ENCODE measurements around the gene MYL12B. TPM values are rescaled to one million over a fixed set of nuclear protein-coding genes. Genes with fewer than 3 reads are reported as not detected.

Gene MYL12B
- total RNA-seq, 2 donors from 2014 or later = 415 to 575 TPM

DNA sequence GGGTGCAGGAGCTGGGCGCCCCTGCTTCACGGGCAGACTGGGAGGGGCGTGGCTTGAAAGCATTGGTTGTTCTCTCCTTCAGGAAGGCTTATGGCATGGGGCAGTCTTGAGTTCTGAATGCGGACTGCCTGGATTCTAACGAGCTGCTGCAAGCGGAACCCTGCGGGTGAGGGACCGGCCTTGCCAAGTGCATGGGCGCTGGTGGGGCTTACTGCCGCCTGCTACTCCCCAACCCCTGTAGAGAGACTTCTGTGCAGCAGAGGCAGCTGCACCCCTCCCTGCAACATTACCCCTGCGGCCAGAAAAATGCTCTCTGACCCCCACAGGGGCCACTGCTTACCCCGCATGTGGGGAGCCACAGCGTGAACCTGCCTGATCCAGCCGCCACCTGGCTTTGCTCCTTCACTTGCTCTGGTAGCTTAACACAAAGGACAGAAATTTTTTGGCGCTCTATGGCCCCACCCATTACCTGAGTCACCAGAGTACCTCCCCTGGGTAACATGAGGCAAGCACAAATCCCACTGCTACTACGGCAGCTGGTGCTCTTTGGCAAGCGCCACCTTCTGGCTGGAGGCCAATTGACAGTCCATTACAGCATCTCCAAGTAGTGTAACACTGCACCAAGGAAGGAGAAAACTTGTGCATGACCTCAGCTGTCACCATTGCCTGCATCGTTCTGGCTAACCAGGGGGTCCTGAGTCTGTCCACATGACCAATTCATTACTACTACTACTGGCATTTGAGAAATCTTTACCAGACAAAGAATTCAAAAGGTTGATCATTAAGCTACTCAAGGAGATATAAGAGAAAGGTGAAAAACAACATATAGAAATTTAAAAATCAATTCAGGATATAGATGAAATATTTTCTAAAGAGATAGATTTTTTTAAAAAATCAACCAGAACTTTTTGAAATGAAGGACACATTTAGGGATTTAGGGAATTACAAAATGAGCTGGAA lies 35.4 kb downstream of the MYL12B start:
- Histone ChIP-seq H3K27me3 (no peaks in the 10 kb centered on the region), H3K4me3 (peak overlapping the region; percentile 51), H3K4me1 (no peaks in the 10 kb centered on the region), H3K27ac (no peak overlapping the region), H3K36me3 (no peaks in the 10 kb centered on the region), H3K9me3 (no peaks in the 10 kb centered on the region), H3K9ac (ENCODE audit: low read depth in 2 of 2, low read length in 2 of 2) (peak overlapping the region; percentile 63 to 91)
- intact Hi-C loops (cut with DNase I) = loop anchor here (5.0 kb wide), 1 partner anchor 370 kb away; no protein-coding TSS in a partner anchor
- TF ChIP-seq, protein P1, sequence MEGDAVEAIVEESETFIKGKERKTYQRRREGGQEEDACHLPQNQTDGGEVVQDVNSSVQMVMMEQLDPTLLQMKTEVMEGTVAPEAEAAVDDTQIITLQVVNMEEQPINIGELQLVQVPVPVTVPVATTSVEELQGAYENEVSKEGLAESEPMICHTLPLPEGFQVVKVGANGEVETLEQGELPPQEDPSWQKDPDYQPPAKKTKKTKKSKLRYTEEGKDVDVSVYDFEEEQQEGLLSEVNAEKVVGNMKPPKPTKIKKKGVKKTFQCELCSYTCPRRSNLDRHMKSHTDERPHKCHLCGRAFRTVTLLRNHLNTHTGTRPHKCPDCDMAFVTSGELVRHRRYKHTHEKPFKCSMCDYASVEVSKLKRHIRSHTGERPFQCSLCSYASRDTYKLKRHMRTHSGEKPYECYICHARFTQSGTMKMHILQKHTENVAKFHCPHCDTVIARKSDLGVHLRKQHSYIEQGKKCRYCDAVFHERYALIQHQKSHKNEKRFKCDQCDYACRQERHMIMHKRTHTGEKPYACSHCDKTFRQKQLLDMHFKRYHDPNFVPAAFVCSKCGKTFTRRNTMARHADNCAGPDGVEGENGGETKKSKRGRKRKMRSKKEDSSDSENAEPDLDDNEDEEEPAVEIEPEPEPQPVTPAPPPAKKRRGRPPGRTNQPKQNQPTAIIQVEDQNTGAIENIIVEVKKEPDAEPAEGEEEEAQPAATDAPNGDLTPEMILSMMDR (IDR thresholded peaks at IDR 0.05) = peak; percentile 49
- peak; percentile 97 for DNase-seq

DNA sequence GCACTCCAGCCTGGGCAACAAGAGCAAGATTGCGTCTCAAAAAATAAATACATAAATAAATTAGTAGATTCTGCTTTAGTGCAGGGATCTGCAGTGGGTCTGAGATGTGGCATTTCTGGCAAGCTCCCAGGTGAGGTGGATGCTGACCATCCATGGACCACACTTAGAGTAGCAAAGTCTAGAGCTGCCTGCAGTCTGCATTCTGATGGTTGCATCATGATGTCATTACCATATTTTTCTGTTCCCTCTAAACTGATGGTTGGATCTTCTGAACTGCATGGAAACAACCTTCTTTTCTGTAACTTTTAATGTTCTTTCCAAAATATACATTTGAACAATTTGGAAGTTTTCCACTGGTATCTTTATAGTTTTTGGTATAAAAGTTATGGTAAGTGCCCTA lies 42.9 kb downstream of the MYL12B start:
- TF ChIP-seq, protein P1 (IDR thresholded peaks at IDR 0.05) = no peak
- Histone ChIP-seq H3K9ac (ENCODE audit: low read depth in 2 of 2, low read length in 2 of 2) (no peak overlapping the region), H3K4me3 (no peak overlapping the region), H3K4me1 (no peaks in the 10 kb centered on the region), H3K36me3 (no peaks in the 10 kb centered on the region), H3K27me3 (no peaks in the 10 kb centered on the region), H3K27ac (no peak overlapping the region), H3K9me3 (no peaks in the 10 kb centered on the region)
- intact Hi-C loops (cut with DNase I) = no loop called here
- no peak for DNase-seq

DNA sequence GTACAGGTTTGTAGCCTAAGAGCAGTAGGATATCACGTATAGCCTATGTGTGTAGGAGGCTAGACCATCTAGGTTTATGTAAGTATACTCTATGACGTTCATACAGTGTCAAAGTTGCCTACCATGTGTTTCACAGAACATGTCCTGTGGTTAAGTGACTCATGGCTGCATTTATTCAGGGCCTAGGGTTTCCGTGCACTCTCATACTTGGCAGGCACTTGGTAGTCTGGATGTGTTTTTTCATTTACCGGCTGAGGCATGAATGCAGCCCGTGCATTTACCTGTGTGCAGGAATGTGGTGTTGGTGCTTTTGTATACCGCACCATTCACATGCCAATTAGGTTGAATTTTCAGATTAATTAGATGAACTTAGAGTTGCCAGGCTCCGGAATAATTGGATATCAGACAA lies 43.4 kb downstream of the MYL12B start:
- TF ChIP-seq, protein P1 (IDR thresholded peaks at IDR 0.05) = no peak
- Histone ChIP-seq H3K9me3 (no peaks in the 10 kb centered on the region), H3K27me3 (no peaks in the 10 kb centered on the region), H3K4me3 (no peak overlapping the region), H3K9ac (ENCODE audit: low read depth in 2 of 2, low read length in 2 of 2) (no peak overlapping the region), H3K4me1 (no peaks in the 10 kb centered on the region), H3K36me3 (no peaks in the 10 kb centered on the region), H3K27ac (no peak overlapping the region)
- intact Hi-C loops (cut with DNase I) = no loop called here
- DNase-seq = no peak

DNA sequence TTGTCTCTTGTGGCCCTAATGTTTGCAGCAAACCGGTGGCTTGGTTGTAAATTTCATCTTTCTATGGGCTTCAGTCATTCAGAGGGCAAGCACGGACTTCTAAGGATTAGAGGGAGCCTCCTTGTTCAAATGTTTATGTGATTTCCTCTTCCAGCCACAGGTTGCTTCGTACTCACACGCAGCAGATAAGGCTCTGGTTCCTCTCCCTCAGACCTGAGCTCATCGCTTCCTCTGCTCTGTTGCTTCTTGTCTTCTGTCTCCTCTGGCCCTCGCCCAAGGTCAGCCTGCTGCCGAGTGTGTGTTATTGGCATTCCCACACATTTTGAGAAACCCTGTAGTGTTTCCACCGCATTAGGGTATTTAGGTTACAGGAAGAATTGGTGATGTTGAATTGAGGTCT lies 44.0 kb downstream of the MYL12B start:
- TF ChIP-seq, protein P1 (IDR thresholded peaks at IDR 0.05) = no peak

DNA sequence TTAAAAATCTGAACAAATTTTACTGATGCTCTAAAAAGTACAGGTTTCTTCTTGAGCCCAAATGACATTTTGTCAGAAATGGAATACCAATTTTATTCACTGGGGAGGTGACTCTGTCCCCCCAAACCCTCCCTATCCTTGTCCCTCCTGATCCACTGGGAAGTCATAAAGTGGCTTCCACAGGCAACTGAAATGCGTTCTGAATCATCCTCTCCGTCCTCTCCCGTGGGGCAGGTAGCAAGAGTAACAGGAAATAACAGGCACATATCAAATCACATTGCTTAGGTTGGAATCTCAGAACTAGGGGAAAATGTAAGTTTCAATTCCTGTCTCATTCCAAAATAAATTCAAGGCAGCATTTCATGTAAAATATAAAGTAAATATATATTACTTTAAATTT lies 44.5 kb downstream of the MYL12B start:
- intact Hi-C loops (cut with DNase I) = no loop called here

More for the DNA sequence above, 44.0 kb downstream of the MYL12B start:
- intact Hi-C loops (cut with DNase I) = no loop called here
- no peaks in the 10 kb centered on the region for H3K36me3 ChIP-seq
- H3K27ac ChIP-seq = no peak overlapping the region
- no peak for DNase-seq
- no peaks in the 10 kb centered on the region for H3K9me3 ChIP-seq
- no peak overlapping the region for H3K9ac ChIP-seq (ENCODE audit: low read depth in 2 of 2, low read length in 2 of 2)
- no peaks in the 10 kb centered on the region for H3K4me1 ChIP-seq
- no peak overlapping the region for H3K4me3 ChIP-seq
- no peaks in the 10 kb centered on the region for H3K27me3 ChIP-seq

More for the DNA sequence above, 44.5 kb downstream of the MYL12B start:
- H3K27me3 ChIP-seq = no peaks in the 10 kb centered on the region
- H3K9ac ChIP-seq (ENCODE audit: low read depth in 2 of 2, low read length in 2 of 2) = no peak overlapping the region
- H3K27ac ChIP-seq = no peak overlapping the region
- no peaks in the 10 kb centered on the region for H3K4me1 ChIP-seq
- DNase-seq = no peak
- TF ChIP-seq, protein P1 (IDR thresholded peaks at IDR 0.05) = no peak
- H3K9me3 ChIP-seq = no peaks in the 10 kb centered on the region
- H3K36me3 ChIP-seq = no peaks in the 10 kb centered on the region
- H3K4me3 ChIP-seq = no peak overlapping the region

Measured in colonic mucosa (tissue), 4 donors.